Esophagus squamous epithelium (tissue), 5 donors: ENCODE data around the gene NETO1. TPM values are rescaled to one million over a fixed set of nuclear protein-coding genes. Genes with fewer than 3 reads are reported as not detected.

ENCODE experiments used
- DNase-seq: peaks from one replicate; lab custom pipeline; 2025; lab: John Stamatoyannopoulos, UW
- H3K27ac ChIP-seq, 4 donors: fragments of 200-600 bp; sonication (generic); one replicate each; pipeline ENCODE4 v1.5.1; 2016 to 2019; ENCODE audit warnings: mild to moderate bottlenecking in 1 of 4
- H3K27me3 ChIP-seq, 4 donors: fragments of 200-600 bp; sonication (generic); 1 replicate in 3 of 4; 2 replicates in 1 of 4; pipeline versions ENCODE4 v1.5.1 to v1.6.0; 2017 to 2021; ENCODE audit warnings: antibody characterized with exemption in 1 of 4
- H3K36me3 ChIP-seq, 3 donors: fragments of 200-600 bp; sonication (generic); one replicate each; pipeline ENCODE4 v1.5.1; 2016 to 2019
- H3K4me1 ChIP-seq, 3 donors: fragments of 200-600 bp; sonication (generic); one replicate each; pipeline ENCODE4 v1.5.1; 2017 to 2019
- H3K4me3 ChIP-seq, 4 donors: fragments of 200-600 bp; sonication (generic); 1 replicate in 3 of 4; 2 replicates in 1 of 4; pipeline ENCODE4 v1.5.1; 2016 to 2019; ENCODE audit warnings: mild to moderate bottlenecking in 2 of 4, moderate library complexity in 1 of 4
- H3K9me3 ChIP-seq, 3 donors: fragments of 200-600 bp; sonication (generic); one replicate each; pipeline ENCODE4 v1.5.1; 2016 to 2019
- CTCF ChIP-seq, 6 experiments: fragments of 450-650 bp in 4 of 6; fragments of 200-600 bp in 2 of 6; sonication (generic) in 2 of 6; IDR thresholded peaks; one replicate each; pipeline ENCODE4 v1.5.1; 2016 to 2019; ENCODE audit warnings: antibody characterized with exemption in 6 of 6, mild to moderate bottlenecking in 4 of 6, moderate library complexity in 4 of 6
- POLR2A ChIP-seq, 4 donors: fragments of 450-650 bp; IDR thresholded peaks; one replicate each; pipeline ENCODE4 v1.6.1; 2017; ENCODE audit warnings: antibody characterized with exemption in 4 of 4, mild to moderate bottlenecking in 4 of 4, moderate library complexity in 3 of 4
- WGBS, 2 donors: methylation state at CpG; one replicate each; pipeline ENCODE4 v1.1.5; 2018; 5-methylcytosine and 5-hydroxymethylcytosine counted together
- intact Hi-C: fragments of 100-400 bp; cut with DNase I; formaldehyde crosslinking; loops from one replicate; pipeline ENCODE4 v1.15.0; 2022
- total RNA-seq, 4 donors: library from RNA; depleted of rRNA; stranded (reverse); fragments of >200 nt; gene quantifications; one replicate each; pipeline ENCODE4 v1.1.0, GENCODE V29; 2016
- donor health status: DM: yes; HTN: yes; CAD: no.

Gene NETO1
- total RNA-seq, 4 donors from 2014 or later = 0.76 TPM; not detected in 3

GRCh38 chr18:72847771-72848170 is 20.0 kb downstream of the NETO1 start:
- intact Hi-C loops = no loop called here
- 67 to 77% methylated on average over 1 of the region's 1 CpG for WGBS, 2 donors

GRCh38 chr18:72846736-72847533 is 20.9 kb downstream of the NETO1 start:
- Histone ChIP-seq H3K27ac (no peak overlapping the region), H3K36me3 (no peaks in the 10 kb centered on the region), H3K4me1 (no peaks in the 10 kb centered on the region), H3K9me3 (peaks cover 0 to 5% (median 0%) of the 10 kb centered on the region in 3 donors), H3K4me3 (no peak overlapping the region), H3K27me3 (no peaks in the 10 kb centered on the region)
- TF ChIP-seq CTCF (IDR thresholded peaks at IDR 0.05) (no peak), POLR2A (IDR thresholded peaks at IDR 0.05) (no peak)
- WGBS, 2 donors = 56 to 63% methylated on average over 7 of the region's 7 CpGs
- DNase-seq = no peak
- intact Hi-C loops = no loop called here

More at GRCh38 chr18:72847771-72848170, 20.0 kb downstream of the NETO1 start:
- H3K4me3 ChIP-seq = no peak overlapping the region
- H3K4me1 ChIP-seq = no peaks in the 10 kb centered on the region
- H3K36me3 ChIP-seq = no peaks in the 10 kb centered on the region
- DNase-seq = no peak
- H3K9me3 ChIP-seq = peaks cover 0 to 5% (median 0%) of the 10 kb centered on the region in 3 donors
- H3K27ac ChIP-seq = no peak overlapping the region
- no peaks in the 10 kb centered on the region for H3K27me3 ChIP-seq
- TF ChIP-seq POLR2A (IDR thresholded peaks at IDR 0.05) (no peak), CTCF (IDR thresholded peaks at IDR 0.05) (no peak)

- TF ChIP-seq CTCF (IDR thresholded peaks at IDR 0.05) (no peak), POLR2A (IDR thresholded peaks at IDR 0.05) (no peak)
- DNase-seq = no peak
- no peaks in the 10 kb centered on the region for H3K36me3 ChIP-seq
- H3K27me3 ChIP-seq = no peaks in the 10 kb centered on the region
- intact Hi-C loops = no loop called here
- 71 to 74% methylated on average over 8 of the region's 8 CpGs for WGBS, 2 donors
- no peaks in the 10 kb centered on the region for H3K9me3 ChIP-seq
- H3K4me3 ChIP-seq = no peak overlapping the region
- H3K27ac ChIP-seq = no peak overlapping the region
- no peaks in the 10 kb centered on the region for H3K4me1 ChIP-seq
Measured at GRCh38 chr18:72843743-72844142, 24.0 kb downstream of the NETO1 start.

- Histone ChIP-seq H3K4me3 (no peak overlapping the region), H3K9me3 (peaks cover 0 to 3% (median 0%) of the 10 kb centered on the region in 3 donors), H3K27ac (no peak overlapping the region), H3K4me1 (no peaks in the 10 kb centered on the region), H3K27me3 (no peaks in the 10 kb centered on the region), H3K36me3 (no peaks in the 10 kb centered on the region)
- no peak for DNase-seq
- 13 to 15% methylated on average over 4 of the region's 4 CpGs for WGBS, 2 donors
- no peak for TF ChIP-seq CTCF (IDR thresholded peaks at IDR 0.05)
- no peak for TF ChIP-seq POLR2A (IDR thresholded peaks at IDR 0.05)
- intact Hi-C loops = no loop called here
Measured at GRCh38 chr18:72840109-72840508, 27.7 kb downstream of the NETO1 start.

- Histone ChIP-seq H3K36me3 (no peaks in the 10 kb centered on the region), H3K4me1 (no peaks in the 10 kb centered on the region), H3K27me3 (no peaks in the 10 kb centered on the region), H3K9me3 (peaks cover 0 to 3% (median 0%) of the 10 kb centered on the region in 3 donors), H3K4me3 (no peak overlapping the region), H3K27ac (no peak overlapping the region)
- TF ChIP-seq POLR2A (IDR thresholded peaks at IDR 0.05) (no peak), CTCF (IDR thresholded peaks at IDR 0.05) (no peak)
- intact Hi-C loops = no loop called here
- 63 to 69% methylated on average over 3 of the region's 3 CpGs for WGBS, 2 donors
- DNase-seq = no peak
Measured at GRCh38 chr18:72834731-72835130, 33.1 kb downstream of the NETO1 start.
